Sigmoid colon (tissue), 4 donors: ENCODE data around the gene LDB2.

Experiments
- CTCF ChIP-seq, 4 experiments: fragments of 450-650 bp in 3 of 4; fragments of 200-600 bp in 1 of 4; IDR thresholded peaks; one replicate each; pipeline ENCODE4 v1.5.1; 2016 to 2019; ENCODE audit warnings: antibody characterized with exemption in 4 of 4, mild to moderate bottlenecking in 3 of 4, moderate library complexity in 2 of 4
- POLR2A ChIP-seq, 2 donors: fragments of 450-650 bp; IDR thresholded peaks; one replicate each; pipeline ENCODE4 v1.6.1; 2016; ENCODE audit warnings: antibody characterized with exemption in 2 of 2, mild to moderate bottlenecking in 2 of 2, moderate library complexity in 2 of 2
- POLR2AphosphoS5 ChIP-seq, 4 donors: sonication (generic); formaldehyde crosslinking; IDR thresholded peaks; one replicate each; pipeline ENCODE4 v1.6.1; 2017; ENCODE audit warnings: antibody characterized with exemption in 4 of 4

DNA sequence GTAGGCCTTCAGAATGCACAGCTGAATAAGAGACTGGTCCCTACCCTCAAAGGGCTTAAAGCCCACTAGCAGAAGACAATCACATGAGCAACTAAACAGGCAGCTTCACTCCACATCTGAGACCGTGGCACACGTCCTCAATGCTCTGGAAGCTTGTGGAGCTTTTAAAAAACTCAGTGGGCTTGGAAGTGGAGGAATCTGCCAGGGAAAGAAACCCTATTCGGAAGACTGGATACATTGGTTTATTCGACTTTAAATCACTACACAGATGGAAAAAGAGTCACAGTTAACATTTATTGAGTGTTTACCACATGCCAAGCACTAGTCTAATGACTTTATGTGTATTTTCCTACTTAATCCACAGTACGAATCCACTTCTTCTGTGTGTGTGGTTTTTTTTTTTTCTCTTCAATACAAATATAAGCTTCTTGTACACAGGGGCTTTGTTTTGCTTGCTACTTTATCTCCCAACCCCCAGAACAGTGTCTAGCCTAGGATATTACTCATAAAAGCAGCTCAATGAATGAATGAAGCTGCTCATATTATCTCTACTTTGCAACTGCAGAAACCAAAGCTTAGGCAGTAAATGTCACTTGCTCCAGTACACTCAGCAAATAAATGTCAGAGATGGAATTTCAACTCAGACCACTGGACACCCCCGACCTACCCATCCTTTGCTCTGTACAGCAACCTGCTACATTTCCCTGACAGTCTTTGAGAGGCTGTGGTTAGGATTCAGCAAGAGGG, 137.7 kb downstream of the LDB2 start:
- no peak for TF ChIP-seq CTCF (IDR thresholded peaks at IDR 0.05)
- no peak for TF ChIP-seq POLR2A (IDR thresholded peaks at IDR 0.05)
- no peak for TF ChIP-seq POLR2AphosphoS5 (IDR thresholded peaks at IDR 0.05)
